Ascending aorta (tissue), 2 donors: Measurements from ENCODE around the gene BMPER. TPM values are rescaled to one million over a fixed set of nuclear protein-coding genes. Genes with fewer than 3 reads are reported as not detected.
A peak's percentile ranks its signal among the peaks of the same experiment; 100 is the strongest.

Experiments used
- DNase-seq, 2 donors: peaks; one replicate each; pipeline ENCODE4 v3.0.0-alpha.2; 2019; ENCODE audit warnings: low spot score in 2 of 2
- H3K27ac ChIP-seq, 2 donors: fragments of 200-600 bp; sonication (generic); one replicate each; pipeline ENCODE4 v1.5.1; 2016 to 2017; ENCODE audit warnings: mild to moderate bottlenecking in 1 of 2
- H3K27me3 ChIP-seq: fragments of 200-600 bp; sonication (generic); one replicate; pipeline ENCODE4 v1.5.1; 2017
- H3K36me3 ChIP-seq, 2 donors: fragments of 200-600 bp; sonication (generic); one replicate each; pipeline ENCODE4 v1.5.1; 2016
- H3K4me1 ChIP-seq, 2 donors: fragments of 200-600 bp; sonication (generic); one replicate each; pipeline ENCODE4 v1.5.1; 2016 to 2017; ENCODE audit warnings: mild to moderate bottlenecking in 1 of 2
- H3K4me3 ChIP-seq, 2 donors: fragments of 200-600 bp; sonication (generic); one replicate each; pipeline ENCODE4 v1.5.1; 2016 to 2017; ENCODE audit warnings: mild to moderate bottlenecking in 1 of 2
- H3K9me3 ChIP-seq, 2 donors: fragments of 200-600 bp; sonication (generic); one replicate each; pipeline ENCODE4 v1.5.1; 2016
- CTCF ChIP-seq, 3 experiments: fragments of 200-600 bp in 2 of 3; fragments of 450-650 bp in 1 of 3; sonication (generic) in 2 of 3; IDR thresholded peaks; one replicate each; pipeline ENCODE4 v1.5.1; 2016 to 2019; ENCODE audit warnings: antibody characterized with exemption in 3 of 3, mild to moderate bottlenecking in 1 of 3, moderate library complexity in 1 of 3
- intact Hi-C: fragments of 100-400 bp; cut with DNase I; formaldehyde crosslinking; loops from one replicate; pipeline ENCODE4 v1.15.1; 2023
- total RNA-seq: library from RNA; depleted of rRNA; stranded (reverse); fragments of >200 nt; gene quantifications from one replicate; pipeline ENCODE4 v1.1.0, GENCODE V29; 2016

BMPER gene
- total RNA-seq, 1 donor from 2014 or later: not detected

- Histone ChIP-seq H3K4me3 (no peak overlapping the region), H3K36me3 (no peaks in the 10 kb centered on the region), H3K27me3 (no peaks in the 10 kb centered on the region), H3K27ac (no peak overlapping the region), H3K4me1 (no peaks in the 10 kb centered on the region), H3K9me3 (no peaks in the 10 kb centered on the region)
- intact Hi-C loops: no loop called here
- no peak for TF ChIP-seq CTCF (IDR thresholded peaks at IDR 0.05)
- DNase-seq: no peak
These were observed 182.9 kb downstream of the BMPER start for GRCh38 chr7:34087892-34088891.

GRCh38 chr7:34090816-34091215, 185.5 kb downstream of the BMPER start:
- DNase-seq: no peak
- TF ChIP-seq CTCF (IDR thresholded peaks at IDR 0.05): no peak
- Histone ChIP-seq H3K36me3 (no peaks in the 10 kb centered on the region), H3K4me1 (no peaks in the 10 kb centered on the region), H3K27me3 (no peaks in the 10 kb centered on the region), H3K27ac (no peak overlapping the region), H3K4me3 (no peak overlapping the region), H3K9me3 (no peaks in the 10 kb centered on the region)
- intact Hi-C loops: no loop called here

DNA sequence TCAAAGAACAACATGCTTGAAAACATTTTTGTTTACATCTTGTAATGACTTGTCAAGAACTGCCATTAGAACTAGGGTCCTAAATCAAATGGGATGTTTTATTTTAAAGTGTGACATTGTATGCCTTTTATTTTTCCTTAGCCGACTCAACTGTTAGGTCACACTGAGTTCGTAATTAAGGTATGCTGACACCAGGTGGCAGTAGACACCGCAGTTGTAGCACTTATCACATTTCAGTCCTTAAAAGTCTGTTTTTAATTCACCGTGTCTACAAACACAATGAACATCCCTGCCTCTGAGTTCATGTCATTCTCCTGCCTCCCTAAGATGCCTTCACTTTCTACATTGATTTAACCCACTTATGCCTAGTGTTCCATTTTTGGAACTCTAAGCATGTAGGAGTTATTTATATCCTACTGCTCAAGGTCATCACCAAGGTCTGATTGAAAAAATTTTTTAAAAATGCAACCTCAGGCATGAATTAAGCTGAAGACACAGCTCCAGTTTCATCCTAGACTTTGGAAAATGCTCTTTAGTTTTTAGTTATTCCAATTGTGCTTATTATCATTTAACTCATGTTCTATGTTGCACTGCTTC, 186.1 kb downstream of the BMPER start:
- Histone ChIP-seq H3K27me3 (no peaks in the 10 kb centered on the region), H3K27ac (no peak overlapping the region), H3K36me3 (no peaks in the 10 kb centered on the region), H3K4me1 (no peaks in the 10 kb centered on the region), H3K4me3 (no peak overlapping the region), H3K9me3 (no peaks in the 10 kb centered on the region)
- TF ChIP-seq CTCF (IDR thresholded peaks at IDR 0.05): peak in 1 of 3 experiments; percentile 14
- DNase-seq: no peak
- intact Hi-C loops: no loop called here

DNA sequence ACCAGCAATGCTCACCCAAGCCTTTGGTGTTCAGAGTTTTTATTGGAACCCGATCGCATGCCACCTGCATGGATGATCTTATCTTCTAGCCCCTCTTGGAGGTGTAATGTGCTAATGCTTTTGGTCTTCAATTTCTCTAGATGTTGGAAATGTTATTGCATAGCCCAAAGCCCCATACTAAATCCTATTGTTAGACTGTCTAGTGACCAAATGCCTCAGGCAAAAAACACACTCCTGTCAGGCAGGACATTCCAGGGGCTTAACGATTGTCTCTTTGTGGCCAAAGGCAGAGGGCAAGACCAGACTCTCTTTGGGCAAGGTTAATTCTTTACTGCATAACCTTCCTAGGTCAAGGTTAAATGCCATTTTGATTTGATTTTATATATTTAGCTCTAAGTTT, 187.9 kb downstream of the BMPER start:
- H3K27ac ChIP-seq: no peak overlapping the region
- intact Hi-C loops: no loop called here
- no peak overlapping the region for H3K4me3 ChIP-seq
- H3K27me3 ChIP-seq: no peaks in the 10 kb centered on the region
- TF ChIP-seq CTCF (IDR thresholded peaks at IDR 0.05): no peak
- H3K36me3 ChIP-seq: no peaks in the 10 kb centered on the region
- no peaks in the 10 kb centered on the region for H3K9me3 ChIP-seq
- DNase-seq: no peak
- H3K4me1 ChIP-seq: no peaks in the 10 kb centered on the region

GRCh38 chr7:34096198-34096651, 190.9 kb downstream of the BMPER start:
- Histone ChIP-seq H3K27me3 (no peaks in the 10 kb centered on the region), H3K27ac (peak overlapping the region in 1 of 2 donors; percentile 41), H3K36me3 (no peaks in the 10 kb centered on the region), H3K4me1 (no peaks in the 10 kb centered on the region), H3K9me3 (no peaks in the 10 kb centered on the region), H3K4me3 (no peak overlapping the region)
- intact Hi-C loops: no loop called here
- TF ChIP-seq CTCF (IDR thresholded peaks at IDR 0.05): no peak
- peak; percentile 11 to 85 for DNase-seq
